Transverse colon (tissue), 4 donors: Measurements from ENCODE around the gene CRAMP1. TPM values are rescaled to one million over a fixed set of nuclear protein-coding genes. Genes with fewer than 3 reads are reported as not detected.

Source experiments
- DNase-seq: peaks from one replicate; pipeline ENCODE4 v3.0.0-alpha.2; 2019
- H3K27ac ChIP-seq, 4 donors: fragments of 200-600 bp; sonication (generic); 2 replicates each; pipeline ENCODE4 v1.5.1; 2016 to 2018; ENCODE audit warnings: inconsistent platforms in 4 of 4
- H3K27me3 ChIP-seq: fragments of 200-600 bp; sonication (generic); 2 replicates; pipeline ENCODE4 v1.5.1; 2017; ENCODE audit warnings: inconsistent platforms
- H3K36me3 ChIP-seq, 4 donors: fragments of 200-600 bp; sonication (generic); 2 replicates each; pipeline ENCODE4 v1.5.1; 2017 to 2019; ENCODE audit warnings: inconsistent platforms in 4 of 4
- H3K4me1 ChIP-seq, 4 donors: fragments of 200-600 bp; sonication (generic); 2 replicates each; pipeline ENCODE4 v1.5.1; 2017 to 2020; ENCODE audit warnings: inconsistent platforms in 4 of 4
- H3K4me3 ChIP-seq, 4 donors: fragments of 200-600 bp; sonication (generic); 1 replicate in 1 of 4; 2 replicates in 3 of 4; pipeline versions ENCODE4 v1.5.1 to v1.6.1; 2017 to 2019; ENCODE audit warnings: inconsistent platforms in 4 of 4
- H3K9me3 ChIP-seq, 2 donors: fragments of 200-600 bp; sonication (generic); 2 replicates each; pipeline ENCODE4 v1.5.1; 2017 to 2019; ENCODE audit warnings: inconsistent platforms in 2 of 2
- EP300 ChIP-seq: sonication (generic); formaldehyde crosslinking; IDR thresholded peaks from one replicate; pipeline ENCODE4 v1.6.1; 2017; ENCODE audit warnings: antibody characterized with exemption, low read depth
- POLR2A ChIP-seq: fragments of 450-650 bp; IDR thresholded peaks from one replicate; pipeline ENCODE4 v1.6.1; 2016; ENCODE audit warnings: antibody characterized with exemption, mild to moderate bottlenecking, moderate library complexity
- POLR2AphosphoS5 ChIP-seq, 3 donors: sonication (generic); formaldehyde crosslinking; IDR thresholded peaks; one replicate each; pipeline ENCODE4 v1.6.1; 2016; ENCODE audit warnings: antibody characterized with exemption in 3 of 3
- WGBS, 2 donors: methylation state at CpG; one replicate each; pipeline ENCODE4 v1.1.5; 2018; ENCODE audit warnings: low coverage in 1 of 2; 5-methylcytosine and 5-hydroxymethylcytosine counted together
- in situ Hi-C, 4 donors: fragments of 200-750 bp; cut with MboI; loops; one replicate each; pipeline versions ENCODE4 v1.15.0 to v1.15.1; 2017; ENCODE audit warnings: low sequenced_read_pairs in 3 of 4, low pct_ligation_motif_present in 1 of 4, low pct_unique_long_range_greater_than_20kb in 1 of 4
- intact Hi-C: fragments of 100-400 bp; cut with DNase I; formaldehyde crosslinking; loops from one replicate; pipeline ENCODE4 v1.15.1; 2023; ENCODE audit warnings: low total_unique reads
- total RNA-seq, 4 donors: library from RNA; depleted of rRNA; stranded (reverse); fragments of >200 nt; gene quantifications; one replicate each; pipeline ENCODE4 v1.1.0, GENCODE V29; 2016
- TF ChIP-seq, protein P1 (sequence below), 5 experiments: fragments of 200-600 bp in 3 of 5; fragments of 450-650 bp in 2 of 5; sonication (generic) in 3 of 5; IDR thresholded peaks; 1 replicate in 2 of 5; 2 replicates in 3 of 5; pipeline ENCODE4 v1.5.1; 2016 to 2017; ENCODE audit warnings: antibody characterized with exemption in 5 of 5, inconsistent platforms in 3 of 5, mild to moderate bottlenecking in 2 of 5, moderate library complexity in 1 of 5

CRAMP1 gene
- total RNA-seq, 4 donors from 2014 or later, result 10.1 to 52.7 (median 16.2) TPM

DNA sequence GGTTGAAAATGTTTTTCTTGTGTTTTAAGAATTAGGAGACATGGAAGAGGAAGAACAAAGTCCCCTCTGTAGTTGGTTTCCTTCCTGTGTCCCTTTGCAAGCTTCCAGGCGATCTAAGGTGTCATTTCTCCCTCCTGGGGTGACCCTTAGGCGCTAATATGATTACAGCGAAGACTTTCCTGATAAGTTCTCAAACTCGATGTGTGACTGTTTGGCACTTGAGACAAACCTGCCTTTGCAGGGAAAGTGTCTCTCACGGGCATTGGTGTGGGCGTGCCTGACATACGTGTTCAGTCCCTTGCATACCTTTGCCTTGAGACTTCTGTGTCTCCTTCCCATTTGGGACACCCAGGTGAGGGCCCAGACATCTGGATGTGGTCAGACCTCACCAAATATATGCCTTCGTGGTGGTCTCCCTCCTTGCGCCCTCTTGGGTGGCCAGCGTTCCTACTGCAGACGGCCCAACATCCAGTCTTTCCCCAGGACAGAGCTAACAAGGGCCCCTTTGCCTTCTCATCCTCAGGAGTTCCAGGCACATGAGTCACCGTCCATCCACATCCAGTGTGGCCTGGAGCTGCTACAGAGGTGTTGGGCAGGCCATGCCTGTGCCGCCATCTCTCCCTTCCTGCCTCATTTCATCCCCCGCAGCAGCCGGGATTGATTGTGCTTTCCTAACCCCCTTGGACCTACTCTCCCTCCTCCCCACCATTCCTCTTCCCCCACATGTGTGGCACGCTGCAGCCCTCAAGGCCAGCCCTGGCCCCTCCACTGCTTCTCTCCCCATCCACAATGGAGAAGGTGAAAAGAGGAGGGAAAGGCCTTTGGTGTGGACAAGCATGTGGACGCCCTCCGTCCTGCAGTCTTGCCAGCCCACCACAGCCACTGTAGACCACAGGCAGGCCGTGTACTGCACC is 62.8 kb downstream of the CRAMP1 start:
- no peaks in the 10 kb centered on the region for H3K27me3 ChIP-seq
- H3K4me1 ChIP-seq, result peaks cover 3 to 17% (median 12%) of the 10 kb centered on the region in 4 donors
- WGBS, 2 donors, result 93% methylated on average over 19 of the region's 19 CpGs; no CpG with 5 or more reads in 1 of the 2 donors
- in situ Hi-C loops (no loop called here), intact Hi-C loops (no loop called here)
- no peak for DNase-seq
- H3K36me3 ChIP-seq, result peaks cover 0 to 46% (median 10%) of the 10 kb centered on the region in 4 donors
- H3K9me3 ChIP-seq, result no peaks in the 10 kb centered on the region
- no peak for TF ChIP-seq EP300
- TF ChIP-seq, protein P1, sequence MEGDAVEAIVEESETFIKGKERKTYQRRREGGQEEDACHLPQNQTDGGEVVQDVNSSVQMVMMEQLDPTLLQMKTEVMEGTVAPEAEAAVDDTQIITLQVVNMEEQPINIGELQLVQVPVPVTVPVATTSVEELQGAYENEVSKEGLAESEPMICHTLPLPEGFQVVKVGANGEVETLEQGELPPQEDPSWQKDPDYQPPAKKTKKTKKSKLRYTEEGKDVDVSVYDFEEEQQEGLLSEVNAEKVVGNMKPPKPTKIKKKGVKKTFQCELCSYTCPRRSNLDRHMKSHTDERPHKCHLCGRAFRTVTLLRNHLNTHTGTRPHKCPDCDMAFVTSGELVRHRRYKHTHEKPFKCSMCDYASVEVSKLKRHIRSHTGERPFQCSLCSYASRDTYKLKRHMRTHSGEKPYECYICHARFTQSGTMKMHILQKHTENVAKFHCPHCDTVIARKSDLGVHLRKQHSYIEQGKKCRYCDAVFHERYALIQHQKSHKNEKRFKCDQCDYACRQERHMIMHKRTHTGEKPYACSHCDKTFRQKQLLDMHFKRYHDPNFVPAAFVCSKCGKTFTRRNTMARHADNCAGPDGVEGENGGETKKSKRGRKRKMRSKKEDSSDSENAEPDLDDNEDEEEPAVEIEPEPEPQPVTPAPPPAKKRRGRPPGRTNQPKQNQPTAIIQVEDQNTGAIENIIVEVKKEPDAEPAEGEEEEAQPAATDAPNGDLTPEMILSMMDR (IDR thresholded peaks at IDR 0.05), result no peak
- no peak for TF ChIP-seq POLR2AphosphoS5 (IDR thresholded peaks at IDR 0.05)
- no peak for TF ChIP-seq POLR2A
- H3K27ac ChIP-seq, result no peak overlapping the region
- no peak overlapping the region for H3K4me3 ChIP-seq

GRCh38 chr16:1676661-1677060 is 64.5 kb downstream of the CRAMP1 start:
- Histone ChIP-seq H3K27me3 (no peaks in the 10 kb centered on the region), H3K9me3 (no peaks in the 10 kb centered on the region), H3K36me3 (peaks cover 0 to 33% (median 6%) of the 10 kb centered on the region in 4 donors), H3K4me3 (no peak overlapping the region), H3K27ac (no peak overlapping the region), H3K4me1 (peaks cover 3 to 17% (median 12%) of the 10 kb centered on the region in 4 donors)
- WGBS, 2 donors, result 91 to 100% methylated on average over 4 to 12 of the region's 12 CpGs
- intact Hi-C loops, result no loop called here
- no peak for DNase-seq
- TF ChIP-seq, protein P1 (IDR thresholded peaks at IDR 0.05), result no peak
- TF ChIP-seq POLR2A (no peak), POLR2AphosphoS5 (IDR thresholded peaks at IDR 0.05) (no peak), EP300 (no peak)
- in situ Hi-C loops, result no loop called here

- no peak for TF ChIP-seq EP300
- no peak for TF ChIP-seq POLR2AphosphoS5 (IDR thresholded peaks at IDR 0.05)
- no peak for TF ChIP-seq POLR2A
- TF ChIP-seq, protein P1 (IDR thresholded peaks at IDR 0.05), result no peak
- Histone ChIP-seq H3K36me3 (peaks cover 0 to 29% (median 4%) of the 10 kb centered on the region in 4 donors), H3K9me3 (no peaks in the 10 kb centered on the region), H3K27me3 (no peaks in the 10 kb centered on the region), H3K4me3 (peak overlapping the region in 2 of 4 donors; percentile 67 to 91), H3K27ac (peak overlapping the region; percentile 73 to 89 (median 88)), H3K4me1 (peaks cover 3 to 17% (median 12%) of the 10 kb centered on the region in 4 donors)
- DNase-seq, result no peak
- intact Hi-C loops, result no loop called here
- in situ Hi-C loops, result no loop called here
- 77 to 91% methylated on average over 4 to 18 of the region's 18 CpGs for WGBS, 2 donors
Observed at GRCh38 chr16:1677339-1677738, 65.2 kb downstream of the CRAMP1 start.

- no peaks in the 10 kb centered on the region for H3K9me3 ChIP-seq
- H3K27me3 ChIP-seq, result no peaks in the 10 kb centered on the region
- DNase-seq, result peak; percentile 98
- H3K27ac ChIP-seq, result peak within 1 kb of the TSS; percentile 73 to 89 (median 88)
- in situ Hi-C loops, result no loop called here
- intact Hi-C loops, result no loop called here
- TF ChIP-seq POLR2AphosphoS5 (IDR thresholded peaks at IDR 0.05), result peak; percentile 54 to 86 (median 70)
- TF ChIP-seq, protein P1 (IDR thresholded peaks at IDR 0.05), result no peak
- TF ChIP-seq EP300, result no peak
- TF ChIP-seq POLR2A, result peak; percentile 28
- H3K36me3 ChIP-seq, result peaks cover 0 to 23% (median 2%) of the 10 kb centered on the region in 4 donors
- H3K4me1 ChIP-seq, result peaks cover 3 to 17% (median 12%) of the 10 kb centered on the region in 4 donors
- WGBS, 2 donors, result 1% methylated on average over 20 of the region's 79 CpGs; no CpG with 5 or more reads in 1 of the 2 donors
- peak within 1 kb of the TSS; percentile 67 to 91 (median 86) for H3K4me3 ChIP-seq
Observed at GRCh38 chr16:1677942-1678499, 65.9 kb downstream of the CRAMP1 start, which contains the start of gene JPT2. JPT2 (plus strand) TSS chr16:1678279; CDS start chr16:1678313, 34 bp downstream.
